GM12891 (cell line): ENCODE data around the gene IL13RA1.

Experiments
- PAX5 ChIP-seq: IDR thresholded peaks from 2 replicates; pipeline ENCODE4 v1.6.1; 2011; ENCODE audit warnings: low read length, moderate library complexity, mild to moderate bottlenecking; ENCODE audit not compliant: insufficient read depth, severe bottlenecking
- POLR2A ChIP-seq: IDR thresholded peaks from 2 replicates; pipeline ENCODE4 v1.6.1; 2011; ENCODE audit warnings: low read depth, low read length, control low read depth
- POLR2AphosphoS5 ChIP-seq: IDR thresholded peaks from 2 replicates; pipeline ENCODE4 v1.6.1; 2011; ENCODE audit warnings: low read depth, low read length, control low read depth
- POU2F2 ChIP-seq: IDR thresholded peaks from 2 replicates; pipeline ENCODE4 v1.6.1; 2011; ENCODE audit warnings: low read depth, mild to moderate bottlenecking, control low read depth, low read length, moderate library complexity
- SPI1 ChIP-seq: IDR thresholded peaks from 2 replicates; pipeline ENCODE4 v1.6.1; 2011; ENCODE audit warnings: low read depth, low read length, control low read depth
- TAF1 ChIP-seq: IDR thresholded peaks from 2 replicates; pipeline ENCODE4 v1.6.1; 2011; ENCODE audit warnings: low read depth, low read length, control low read depth

GRCh38 chrX:118734909-118735308, 7.5 kb downstream of the IL13RA1 start:
- TF ChIP-seq POLR2A = no peak
- TF ChIP-seq POLR2AphosphoS5 = no peak
- TF ChIP-seq SPI1 = no peak
- TF ChIP-seq TAF1 = no peak
- no peak for TF ChIP-seq PAX5
- TF ChIP-seq POU2F2 = no peak
